Islet precursor cell (in vitro differentiated cells): ENCODE measurements around the gene SYNDIG1.
A peak's percentile ranks its signal among the peaks of the same experiment; 100 is the strongest.

Source experiments
- DNase-seq: peaks from one replicate; pipeline ENCODE4 v3.0.0-alpha.2; 2018

Gene SYNDIG1

DNA sequence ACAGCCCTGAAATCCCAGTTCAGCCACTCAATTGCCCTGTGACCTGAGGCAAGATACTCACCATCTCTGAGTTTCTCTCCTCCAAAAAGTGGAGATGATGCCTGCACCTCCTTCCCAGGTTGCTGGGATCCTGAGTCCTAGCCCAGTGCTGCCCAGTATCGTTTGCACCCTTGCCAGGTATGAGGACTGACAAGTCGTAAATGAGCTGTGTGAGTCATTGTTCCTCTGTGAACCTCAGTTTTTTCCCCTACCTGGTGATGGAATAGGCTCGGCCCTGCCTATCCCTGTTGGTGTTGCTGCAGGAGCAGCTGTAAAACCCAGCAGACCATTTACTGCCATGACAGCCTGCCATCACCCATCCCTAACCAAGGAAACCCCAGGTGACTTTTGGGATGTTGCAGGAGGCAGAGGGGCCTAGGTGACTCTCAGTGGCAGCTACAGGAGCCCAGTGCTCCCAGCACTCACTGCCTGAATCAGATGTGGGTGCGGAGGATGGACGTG is 229.3 kb downstream of the SYNDIG1 start:
- peak; percentile 37 for DNase-seq

GRCh38 chr20:24699321-24700165 is 230.1 kb downstream of the SYNDIG1 start:
- peak; percentile 37 for DNase-seq

GRCh38 chr20:24700166-24700860 is 230.9 kb downstream of the SYNDIG1 start:
- DNase-seq, result peak; percentile 46

- DNase-seq, result peak; percentile 31
Observed at GRCh38 chr20:24701027-24701426, 231.6 kb downstream of the SYNDIG1 start.

DNA sequence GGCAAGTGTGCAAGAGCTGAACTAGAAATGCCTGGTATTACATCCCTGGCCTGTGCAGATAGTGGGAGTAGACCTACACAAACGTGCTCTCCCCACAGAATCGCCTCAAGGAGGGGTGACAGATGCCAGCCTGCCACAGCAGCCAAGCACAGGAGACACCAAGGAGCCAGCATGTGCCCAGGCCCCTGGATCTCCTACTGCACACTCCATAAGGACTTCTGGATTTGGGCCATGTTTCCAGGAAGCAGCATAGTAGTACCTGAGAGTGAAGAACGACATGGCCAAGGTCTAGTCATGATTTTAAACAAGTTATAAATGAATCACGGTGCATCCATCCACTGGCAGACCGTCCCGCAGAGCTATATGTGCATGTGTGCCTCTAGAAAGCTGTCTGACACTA is 232.2 kb downstream of the SYNDIG1 start:
- peak; percentile 36 for DNase-seq

GRCh38 chr20:24702501-24703283 is 233.3 kb downstream of the SYNDIG1 start:
- DNase-seq, result peak; percentile 43

DNA sequence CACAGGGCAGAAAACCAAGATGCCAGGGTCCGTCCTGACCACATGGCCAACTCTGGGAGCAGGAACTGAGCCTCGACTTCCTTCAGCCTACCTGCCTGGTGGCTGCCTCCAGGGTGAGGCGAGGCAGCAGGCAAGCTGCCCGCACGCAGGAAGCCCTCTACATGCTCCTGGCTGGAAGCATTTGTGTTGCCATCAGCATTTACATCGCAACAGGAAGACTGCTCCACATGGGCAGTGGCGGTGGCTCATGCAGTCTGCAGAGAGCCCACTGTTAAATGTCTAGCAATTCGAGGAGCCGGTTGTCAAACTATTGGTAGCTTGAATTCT is 233.8 kb downstream of the SYNDIG1 start:
- DNase-seq, result peak; percentile 29

DNA sequence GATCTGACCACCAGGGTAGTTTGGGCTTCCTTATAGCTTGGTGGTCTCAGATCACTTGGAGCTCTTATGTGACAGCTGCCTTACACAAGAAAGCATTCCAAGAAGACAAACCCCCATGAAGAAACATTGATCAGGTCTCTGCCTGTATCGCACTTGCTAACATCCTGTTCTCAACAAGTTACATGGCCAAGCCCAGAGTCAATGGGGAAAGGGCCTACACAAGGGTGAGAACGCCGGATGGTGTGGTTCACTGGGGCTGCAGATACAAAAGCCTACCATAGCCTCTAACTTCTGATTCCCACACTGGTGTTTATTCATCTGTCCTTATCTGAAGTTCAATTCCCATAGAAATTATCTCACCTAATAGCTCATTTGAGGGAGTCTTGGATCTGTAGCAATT is 235.5 kb downstream of the SYNDIG1 start:
- peak; percentile 25 for DNase-seq

DNA sequence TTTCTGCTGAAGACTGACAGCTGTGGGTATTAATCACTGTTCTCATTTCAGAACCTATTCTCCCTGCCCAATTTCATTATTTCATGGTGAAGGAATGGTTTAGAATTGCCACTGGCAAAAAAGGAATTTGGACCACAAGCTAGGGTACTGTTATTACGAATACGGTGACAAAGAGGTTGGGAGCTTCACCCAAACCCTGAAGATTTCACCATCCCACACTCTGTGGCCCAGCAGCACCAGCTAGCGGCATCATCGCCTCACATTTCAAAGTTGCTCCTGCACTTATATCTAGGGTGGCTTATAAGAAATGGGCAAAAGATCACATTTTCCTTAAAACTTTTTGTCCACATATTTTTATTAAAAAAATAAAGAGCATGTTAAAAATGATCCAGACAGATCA is 236.1 kb downstream of the SYNDIG1 start:
- no peak for DNase-seq

DNA sequence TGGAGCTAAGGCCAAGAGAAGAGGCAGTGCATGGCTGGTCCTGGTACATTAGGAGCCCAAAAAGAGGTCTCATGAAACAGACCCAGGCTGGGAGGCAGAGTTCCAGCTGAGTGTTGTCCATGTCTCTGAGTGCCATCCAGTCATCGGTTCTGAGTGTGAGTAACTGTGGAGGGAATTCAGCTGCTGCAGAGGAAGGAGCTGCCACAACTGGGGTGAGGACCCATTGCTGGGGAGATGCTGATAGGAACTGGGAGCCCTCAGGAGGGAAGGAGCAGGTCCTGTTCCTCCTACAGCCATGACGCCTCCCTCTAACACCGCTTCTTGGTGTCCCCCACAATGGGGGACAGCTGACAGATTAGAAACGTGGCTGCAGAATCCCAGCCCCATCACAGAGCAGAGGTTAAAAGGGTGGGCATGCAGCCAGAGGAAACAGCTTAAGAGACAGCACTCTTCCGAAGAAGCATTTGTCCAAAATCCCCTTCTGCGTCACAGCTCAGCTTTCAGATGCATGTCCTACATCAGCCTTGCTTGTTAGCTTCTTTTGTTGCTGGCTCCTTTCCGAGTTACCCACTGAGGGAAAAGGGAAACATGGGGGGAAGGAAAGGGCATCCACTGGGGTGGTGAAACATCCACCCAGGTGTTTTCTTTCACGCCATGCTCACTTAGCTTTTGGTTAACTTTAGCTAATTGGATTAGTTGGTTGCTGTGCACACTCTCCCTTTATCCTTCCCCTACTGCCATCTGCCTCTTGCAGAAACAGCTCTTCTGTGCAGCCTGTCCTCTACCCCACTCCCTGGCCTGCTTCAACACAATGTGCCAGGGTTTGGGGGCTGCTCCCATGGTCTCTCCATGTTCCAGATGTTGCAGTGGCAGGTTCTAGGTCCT is 239.2 kb downstream of the SYNDIG1 start:
- no peak for DNase-seq
